Measurements from ENCODE around the gene MCCD1. TPM values are rescaled to one million over a fixed set of nuclear protein-coding genes. Genes with fewer than 3 reads are reported as not detected.

Gene MCCD1
- total and polyA plus RNA-seq, 2 experiments from 2014 or later: not detected

- no peak for TF ChIP-seq REST (IDR thresholded peaks at IDR 0.05; ENCODE audit: unreplicated experiment)
- TF ChIP-seq ZNF114 (CRISPR knock-in tag; IDR thresholded peaks at IDR 0.05): no peak
- no peak for TF ChIP-seq STAT1 (IDR thresholded peaks at IDR 0.05; ENCODE audit: unreplicated experiment)
- no peak for TF ChIP-seq ZNF331 (CRISPR knock-in tag; IDR thresholded peaks at IDR 0.05; ENCODE audit: low read depth)
- TF ChIP-seq EZH2 (IDR thresholded peaks at IDR 0.05; ENCODE audit: low read depth, unreplicated experiment): no peak
- no peak for TF ChIP-seq CTCF (conservative IDR thresholded peaks at IDR 0.05; ENCODE audit: low read depth in 2 of 2)
- no peak for TF ChIP-seq CREB1 (CRISPR knock-in tag; IDR thresholded peaks at IDR 0.05; ENCODE audit: low read depth)
- no peak for TF ChIP-seq ETS1 (IDR thresholded peaks at IDR 0.05)
- no peak for TF ChIP-seq EZH2phosphoT487 (IDR thresholded peaks at IDR 0.05; ENCODE audit: unreplicated experiment)
- no peak for TF ChIP-seq JUNB (IDR thresholded peaks at IDR 0.05; ENCODE audit: unreplicated experiment)
Observed at GRCh38 chr6:31489086-31489485, 39.7 kb upstream of the MCCD1 start (continued).

- Mint-ChIP-seq H3K27ac (no peak overlapping the region), H3K4me1 (peaks cover 18% of the 10 kb centered on the region), H3K27me3 (ENCODE audit: insufficient read depth, low read depth, poor library complexity) (peaks cover 13% of the 10 kb centered on the region), H3K36me3 (ENCODE audit: low read depth) (peaks cover 6% of the 10 kb centered on the region; the same call in 1 of the 3 replicates), H3K4me3 (no peak overlapping the region), H3K9me3 (peaks cover 7% of the 10 kb centered on the region)
- ATAC-seq (no peak), DNase-seq (ENCODE audit: low spot score) (peak; percentile 8)
- H3K79me2 ChIP-seq (replicated peaks; ENCODE audit: insufficient read depth): no peaks in the 10 kb centered on the region
- H3K36me3 ChIP-seq (ENCODE audit: insufficient read depth): no peaks in the 10 kb centered on the region
- no peak overlapping the region for H2AFZ ChIP-seq
- no peaks in the 10 kb centered on the region for H3K9me2 ChIP-seq (ENCODE audit: insufficient read depth)
- no peaks in the 10 kb centered on the region for H3F3A ChIP-seq (replicated peaks; ENCODE audit: low read depth)
- no peaks in the 10 kb centered on the region for H4K20me1 ChIP-seq (replicated peaks; ENCODE audit: insufficient read depth)
- no peak overlapping the region for H3K4me3 ChIP-seq
- no peak overlapping the region for H3K27ac ChIP-seq (ENCODE audit: low read depth)
- peaks cover 4% of the 10 kb centered on the region for H3K27me3 ChIP-seq (ENCODE audit: insufficient read depth)
- no peak overlapping the region for H3K4me2 ChIP-seq
- peaks cover under 1% of the 10 kb centered on the region; the same call in 1 of the 2 replicates for H3K4me1 ChIP-seq (ENCODE audit: insufficient read depth)
- TF ChIP-seq CREB1 (CRISPR knock-in tag; IDR thresholded peaks at IDR 0.05; ENCODE audit: low read depth) (no peak), ETS1 (IDR thresholded peaks at IDR 0.05) (no peak), ZNF114 (CRISPR knock-in tag; IDR thresholded peaks at IDR 0.05) (no peak)
Observed at GRCh38 chr6:31490115-31490873, 38.5 kb upstream of the MCCD1 start.

Data from GM23338 (cell line).